GM12891 (cell line): ENCODE data around the gene BTBD9.

Source experiments
- DNase-seq: peaks from one replicate; pipeline ENCODE4 v3.0.0; 2011; ENCODE audit warnings: low spot score; ENCODE audit not compliant: insufficient read length
- FAIRE-seq: peaks from 2 replicates; lab custom pipeline; 2011; peaks lifted over from hg19 to GRCh38; lab: Jason Lieb, UNC
- PAX5 ChIP-seq: IDR thresholded peaks from 2 replicates; pipeline ENCODE4 v1.6.1; 2011; ENCODE audit warnings: low read length, moderate library complexity, mild to moderate bottlenecking; ENCODE audit not compliant: insufficient read depth, severe bottlenecking
- POLR2A ChIP-seq: IDR thresholded peaks from 2 replicates; pipeline ENCODE4 v1.6.1; 2011; ENCODE audit warnings: low read depth, low read length, control low read depth
- POLR2AphosphoS5 ChIP-seq: IDR thresholded peaks from 2 replicates; pipeline ENCODE4 v1.6.1; 2011; ENCODE audit warnings: low read depth, low read length, control low read depth
- POU2F2 ChIP-seq: IDR thresholded peaks from 2 replicates; pipeline ENCODE4 v1.6.1; 2011; ENCODE audit warnings: low read depth, mild to moderate bottlenecking, control low read depth, low read length, moderate library complexity
- SPI1 ChIP-seq: IDR thresholded peaks from 2 replicates; pipeline ENCODE4 v1.6.1; 2011; ENCODE audit warnings: low read depth, low read length, control low read depth
- TAF1 ChIP-seq: IDR thresholded peaks from 2 replicates; pipeline ENCODE4 v1.6.1; 2011; ENCODE audit warnings: low read depth, low read length, control low read depth

BTBD9 gene

GRCh38 chr6:38161331-38161730 lies 478.4 kb downstream of the BTBD9 start:
- DNase-seq (no peak), FAIRE-seq (no peak)
- TF ChIP-seq PAX5 = no peak
- TF ChIP-seq SPI1 = no peak
- no peak for TF ChIP-seq POLR2A
- TF ChIP-seq TAF1 = no peak
- no peak for TF ChIP-seq POLR2AphosphoS5
- no peak for TF ChIP-seq POU2F2

GRCh38 chr6:38160831-38161230 lies 478.9 kb downstream of the BTBD9 start:
- FAIRE-seq = no peak
- no peak for TF ChIP-seq TAF1
- no peak for TF ChIP-seq SPI1
- no peak for TF ChIP-seq PAX5
- no peak for TF ChIP-seq POLR2A
- no peak for TF ChIP-seq POLR2AphosphoS5
- no peak for TF ChIP-seq POU2F2
- DNase-seq = no peak

GRCh38 chr6:38159596-38159995 lies 480.1 kb downstream of the BTBD9 start:
- DNase-seq = no peak
- no peak for FAIRE-seq
- 0 out of 2 replicates have a peak, but pooled peaks have one; percentile 1 for TF ChIP-seq SPI1
- no peak for TF ChIP-seq POU2F2

- FAIRE-seq (peak; percentile 16), DNase-seq (no peak)
- TF ChIP-seq PAX5 (no peak), POU2F2 (no peak), SPI1 (no peak), POLR2A (no peak), POLR2AphosphoS5 (no peak), TAF1 (no peak)
Observed at GRCh38 chr6:38158762-38159350, 480.9 kb downstream of the BTBD9 start.

GRCh38 chr6:38157905-38158304 lies 481.8 kb downstream of the BTBD9 start:
- no peak for TF ChIP-seq PAX5
- no peak for TF ChIP-seq SPI1
- TF ChIP-seq TAF1 = no peak
- TF ChIP-seq POU2F2 = no peak
- no peak for FAIRE-seq

GRCh38 chr6:38156818-38157565 lies 482.7 kb downstream of the BTBD9 start:
- DNase-seq (no peak), FAIRE-seq (no peak)
- TF ChIP-seq POLR2A (no peak), SPI1 (no peak), TAF1 (no peak), POU2F2 (no peak), POLR2AphosphoS5 (no peak), PAX5 (no peak)

More at GRCh38 chr6:38157905-38158304, 481.8 kb downstream of the BTBD9 start:
- DNase-seq = no peak

GRCh38 chr6:38155621-38156204 lies 484.0 kb downstream of the BTBD9 start:
- DNase-seq (no peak), FAIRE-seq (no peak)
- TF ChIP-seq PAX5 = no peak
- no peak for TF ChIP-seq POU2F2
- TF ChIP-seq POLR2A = no peak
- no peak for TF ChIP-seq POLR2AphosphoS5
- no peak for TF ChIP-seq SPI1
- no peak for TF ChIP-seq TAF1

GRCh38 chr6:38155144-38155543 lies 484.6 kb downstream of the BTBD9 start:
- no peak for DNase-seq
- TF ChIP-seq POLR2A (no peak), POLR2AphosphoS5 (no peak), PAX5 (no peak), POU2F2 (no peak), SPI1 (no peak), TAF1 (no peak)
- no peak for FAIRE-seq

- no peak for DNase-seq
- TF ChIP-seq SPI1 = no peak
- TF ChIP-seq POLR2AphosphoS5 = no peak
- TF ChIP-seq POLR2A = no peak
- no peak for TF ChIP-seq PAX5
- no peak for TF ChIP-seq TAF1
- no peak for TF ChIP-seq POU2F2
- no peak for FAIRE-seq
Observed at GRCh38 chr6:38154731-38155130, 485.0 kb downstream of the BTBD9 start.

GRCh38 chr6:38153798-38154345 lies 485.9 kb downstream of the BTBD9 start:
- no peak for TF ChIP-seq POLR2A
- TF ChIP-seq POLR2AphosphoS5 = no peak
- TF ChIP-seq POU2F2 = no peak
- no peak for TF ChIP-seq PAX5
- no peak for TF ChIP-seq TAF1
- no peak for TF ChIP-seq SPI1
- no peak for FAIRE-seq

More at GRCh38 chr6:38153798-38154345, 485.9 kb downstream of the BTBD9 start:
- no peak for DNase-seq
